Pancreas (tissue), 10 donors: Measurements from ENCODE around the gene SDK1. TPM values are rescaled to one million over a fixed set of nuclear protein-coding genes. Genes with fewer than 3 reads are reported as not detected.

Experiments
- ATAC-seq, 4 donors: fragments of 200-7000 bp; cut with Tn5 transposase; one replicate each; pipeline versions ENCODE4 v1.8.0 to v1.9.1; 2020; ENCODE audit warnings: mild to moderate bottlenecking in 4 of 4, moderate library complexity in 4 of 4
- DNase-seq, 6 donors: peaks; one replicate each; pipeline ENCODE4 v3.0.0-alpha.2; 2020
- FAIRE-seq: peaks from 2 replicates; lab custom pipeline; 2012; peaks lifted over from hg19 to GRCh38; lab: Jason Lieb, UNC
- H3K27ac ChIP-seq, 4 donors: fragments of 200-600 bp; sonication (generic); 1 replicate in 3 of 4; 2 replicates in 1 of 4; pipeline versions ENCODE4 v1.5.0 to v1.8.0; 2020
- H3K27me3 ChIP-seq, 4 donors: fragments of 200-600 bp; one replicate each; pipeline ENCODE4 v1.8.0; 2021
- H3K36me3 ChIP-seq, 3 donors: fragments of 200-600 bp; sonication (generic) in 1 of 3; one replicate each; pipeline versions ENCODE4 v1.5.0 to v1.8.0; 2020 to 2021
- H3K4me1 ChIP-seq, 3 donors: fragments of 200-600 bp; one replicate each; pipeline ENCODE4 v1.8.0; 2021
- H3K4me3 ChIP-seq, 4 donors: fragments of 200-600 bp; sonication (generic) in 2 of 4; one replicate each; pipeline versions ENCODE4 v1.5.0 to v1.8.0; 2020 to 2021
- H3K9me3 ChIP-seq, 4 donors: fragments of 200-600 bp; one replicate each; pipeline ENCODE4 v1.8.0; 2021
- CTCF ChIP-seq, 4 donors: fragments of 200-600 bp; sonication (generic) in 3 of 4; IDR thresholded peaks; one replicate each; pipeline versions ENCODE4 v1.5.0 to v1.8.0; 2021; ENCODE audit warnings: antibody characterized with exemption in 4 of 4
- WGBS, 2 donors: extraction: QIAGEN DNeasy Blood & Tissue Kit; methylation state at CpG; one replicate each; pipeline ENCODE4 v1.1.7; 2013; 5-methylcytosine and 5-hydroxymethylcytosine counted together
- intact Hi-C, 3 donors: fragments of 100-400 bp; cut with DNase I; formaldehyde crosslinking; loops; one replicate each; pipeline versions ENCODE4 v1.11.1 to v1.14.2; 2022
- polyA plus RNA-seq, 2 donors: library from polyadenylated mRNA; stranded (reverse); fragments of 200-250 nt; gene quantifications; one replicate each; pipeline ENCODE4 v1.2.3, GENCODE V29; 2013
- total RNA-seq, 6 donors: library from RNA; stranded (reverse); fragmentation: NEBNext Ultra II Directional in 4 of 6; extraction: Animal tissue kit (Norgen Biotek cat#: 25700) in 4 of 6; gene quantifications; one replicate each; pipeline versions ENCODE4 v1.2.1 to v1.2.4, GENCODE V29; 2021 to 2023
- donor health status: healthy with polysubstance abuse.
- donor health status: DM: no; HTN: no; CAD: no; lungs with moderate emphysema.
- donor health status: DM: no; HTN: no; CAD: no.
- donor health status: control.
- donor health status: control.
- donor health status: Bipolar disorder and iron deficiency.
- donor health status: DM: yes; HTN: yes; CAD: no.
- donor health status: DM: no; HTN: no; CAD: no.
- donor health status: DM: no; HTN: no; CAD: no.
- donor health status: DM: yes; HTN: yes; CAD: no.

The SDK1 gene
- total and polyA plus RNA-seq, 8 donors: 10.8 to 30.8 (median 19.8) TPM

- Histone ChIP-seq H3K27ac (no peak overlapping the region), H3K4me3 (no peak overlapping the region), H3K9me3 (no peaks in the 10 kb centered on the region), H3K27me3 (no peaks in the 10 kb centered on the region), H3K4me1 (peaks cover 0 to 5% (median 0%) of the 10 kb centered on the region in 3 donors), H3K36me3 (no peaks in the 10 kb centered on the region)
- no peak for TF ChIP-seq CTCF (IDR thresholded peaks at IDR 0.05)
- DNase-seq: no peak
- 92 to 94% methylated on average over 2 of the region's 2 CpGs for WGBS, 2 donors
- FAIRE-seq: no peak
- no peak for ATAC-seq
- intact Hi-C loops: no loop called here
These were observed 29.8 kb upstream of the SDK1 start for GRCh38 chr7:3271298-3271697.

DNA sequence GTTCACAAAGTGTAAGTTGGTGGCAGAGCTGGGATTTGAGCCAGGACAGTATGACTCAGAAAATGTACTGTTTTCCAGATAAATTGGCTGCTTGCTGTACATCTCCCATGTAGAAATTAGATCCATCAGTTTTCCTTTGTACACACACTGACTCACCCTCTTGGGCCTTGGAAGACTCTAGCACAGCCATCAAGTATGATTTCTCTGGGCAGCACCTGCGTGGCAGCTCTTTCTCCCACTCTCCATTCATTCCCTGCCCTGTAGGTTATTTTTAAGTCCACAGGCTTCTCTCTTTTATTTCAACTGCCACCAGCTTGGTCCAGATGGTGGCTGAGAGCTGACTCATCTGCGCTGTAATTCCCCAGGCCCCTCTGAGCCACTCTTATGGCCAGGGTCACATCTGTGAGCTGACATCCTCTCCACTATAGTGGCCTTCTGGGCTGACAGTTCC, 28.3 kb upstream of the SDK1 start:
- intact Hi-C loops: no loop called here
- no peak for FAIRE-seq
- TF ChIP-seq CTCF (IDR thresholded peaks at IDR 0.05): no peak
- peak; percentile 79 to 97 (median 82) for ATAC-seq
- no peak overlapping the region for H3K4me3 ChIP-seq
- H3K27me3 ChIP-seq: no peaks in the 10 kb centered on the region
- 61 to 68% methylated on average over 2 of the region's 2 CpGs for WGBS, 2 donors
- DNase-seq: peak in 4 of 6 donors; percentile 17 to 74 (median 34)
- H3K27ac ChIP-seq: no peak overlapping the region
- H3K9me3 ChIP-seq: no peaks in the 10 kb centered on the region
- H3K4me1 ChIP-seq: peaks cover 0 to 5% (median 0%) of the 10 kb centered on the region in 3 donors
- no peaks in the 10 kb centered on the region for H3K36me3 ChIP-seq

GRCh38 chr7:3274131-3274530, 26.9 kb upstream of the SDK1 start:
- 88 to 97% methylated on average over 1 of the region's 1 CpG for WGBS, 2 donors
- H3K27me3 ChIP-seq: no peaks in the 10 kb centered on the region
- TF ChIP-seq CTCF (IDR thresholded peaks at IDR 0.05): no peak
- no peak for ATAC-seq
- no peak overlapping the region for H3K27ac ChIP-seq
- FAIRE-seq: no peak
- peaks cover 0 to 5% (median 0%) of the 10 kb centered on the region in 3 donors for H3K4me1 ChIP-seq
- DNase-seq: no peak
- no peak overlapping the region for H3K4me3 ChIP-seq
- H3K36me3 ChIP-seq: no peaks in the 10 kb centered on the region
- intact Hi-C loops: no loop called here
- H3K9me3 ChIP-seq: no peaks in the 10 kb centered on the region

DNA sequence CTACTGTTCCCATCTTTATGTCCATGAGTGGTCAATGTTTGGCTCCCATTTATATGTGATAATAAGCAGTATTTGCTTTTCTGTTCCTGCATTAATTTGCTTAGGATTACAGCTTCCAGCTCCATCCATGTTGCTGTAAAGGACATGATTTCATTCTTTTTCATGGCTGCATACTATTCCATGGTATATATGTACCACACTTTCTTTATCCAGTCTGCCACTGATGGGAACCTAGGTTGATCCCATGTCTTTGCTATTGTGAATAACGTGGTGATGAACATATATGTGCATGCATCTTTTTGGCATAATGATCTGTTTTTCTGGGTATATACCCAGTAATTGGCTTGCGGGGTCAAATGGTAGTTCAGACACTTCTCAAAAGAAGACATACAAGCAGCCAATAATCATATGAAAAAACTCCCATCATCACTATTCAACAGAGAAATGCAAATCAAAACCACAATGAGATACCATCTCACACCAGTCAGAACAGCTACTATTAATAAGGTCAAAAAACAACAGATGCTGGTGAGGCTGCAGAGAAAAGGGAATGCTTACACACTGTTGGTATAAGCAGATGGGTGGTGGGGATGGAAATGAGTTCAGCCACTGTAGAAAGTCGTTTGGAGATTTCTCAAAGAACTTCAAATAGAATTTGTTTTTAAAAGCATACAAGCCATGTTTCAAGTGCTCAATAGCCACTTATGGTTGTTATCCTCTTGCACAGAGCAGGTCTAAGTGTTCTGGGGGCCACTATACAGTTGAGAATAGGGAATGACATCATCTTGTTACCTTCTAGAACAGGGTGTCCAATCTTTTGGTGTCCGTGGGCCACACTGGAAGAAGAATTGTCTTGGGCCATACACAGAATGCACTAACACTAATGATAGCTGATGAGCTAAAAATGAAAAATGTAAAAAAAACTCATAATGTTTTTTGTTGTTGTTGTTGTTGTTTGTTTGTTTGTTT, 23.2 kb upstream of the SDK1 start:
- FAIRE-seq: no peak
- Histone ChIP-seq H3K27ac (no peak overlapping the region), H3K9me3 (no peaks in the 10 kb centered on the region), H3K27me3 (no peaks in the 10 kb centered on the region), H3K4me3 (no peak overlapping the region), H3K4me1 (peaks cover 0 to 3% (median 0%) of the 10 kb centered on the region in 3 donors), H3K36me3 (no peaks in the 10 kb centered on the region)
- intact Hi-C loops: no loop called here
- TF ChIP-seq CTCF (IDR thresholded peaks at IDR 0.05): no peak
- WGBS, 2 donors: 74 to 75% methylated on average over 4 of the region's 4 CpGs
- DNase-seq: no peak
- no peak for ATAC-seq
